PFSK-1 (cell line): ENCODE measurements around the gene KLF9.

ENCODE experiments used
- FOXP2 ChIP-seq: optimal IDR thresholded peaks from 2 replicates; pipeline ENCODE3; 2011; ENCODE audit warnings: borderline replicate concordance, control low read depth, inconsistent platforms; ENCODE audit not compliant: insufficient read depth; ENCODE audit errors: extremely low read length, extremely low read depth
- POLR2AphosphoS5 ChIP-seq: IDR thresholded peaks from 2 replicates; pipeline ENCODE4 v1.6.1; 2012; ENCODE audit warnings: low read depth, mild to moderate bottlenecking, control low read depth, low read length, moderate library complexity
- SIN3A ChIP-seq: IDR thresholded peaks from 2 replicates; pipeline ENCODE4 v1.6.1; 2012; ENCODE audit warnings: mild to moderate bottlenecking, low read length, moderate library complexity, borderline replicate concordance; ENCODE audit not compliant: insufficient read depth
- TAF1 ChIP-seq: IDR thresholded peaks from 2 replicates; pipeline ENCODE4 v1.6.1; 2012; ENCODE audit warnings: low read length, control low read depth, borderline replicate concordance; ENCODE audit not compliant: insufficient read depth
- TF ChIP-seq, protein P1 (sequence below), 2 experiments: IDR thresholded peaks; 2 replicates each; pipeline versions ENCODE4 v1.6.1 to v1.8.0; 2011 to 2012; ENCODE audit warnings: low read depth in 2 of 2, low read length in 2 of 2, control low read depth in 1 of 2, inconsistent platforms in 1 of 2, mild to moderate bottlenecking in 1 of 2, moderate library complexity in 1 of 2; ENCODE audit not compliant: insufficient read depth in 1 of 2

The KLF9 gene

GRCh38 chr9:70421272-70422180, 7.1 kb upstream of the KLF9 start:
- TF ChIP-seq SIN3A = no peak
- TF ChIP-seq, protein P1, sequence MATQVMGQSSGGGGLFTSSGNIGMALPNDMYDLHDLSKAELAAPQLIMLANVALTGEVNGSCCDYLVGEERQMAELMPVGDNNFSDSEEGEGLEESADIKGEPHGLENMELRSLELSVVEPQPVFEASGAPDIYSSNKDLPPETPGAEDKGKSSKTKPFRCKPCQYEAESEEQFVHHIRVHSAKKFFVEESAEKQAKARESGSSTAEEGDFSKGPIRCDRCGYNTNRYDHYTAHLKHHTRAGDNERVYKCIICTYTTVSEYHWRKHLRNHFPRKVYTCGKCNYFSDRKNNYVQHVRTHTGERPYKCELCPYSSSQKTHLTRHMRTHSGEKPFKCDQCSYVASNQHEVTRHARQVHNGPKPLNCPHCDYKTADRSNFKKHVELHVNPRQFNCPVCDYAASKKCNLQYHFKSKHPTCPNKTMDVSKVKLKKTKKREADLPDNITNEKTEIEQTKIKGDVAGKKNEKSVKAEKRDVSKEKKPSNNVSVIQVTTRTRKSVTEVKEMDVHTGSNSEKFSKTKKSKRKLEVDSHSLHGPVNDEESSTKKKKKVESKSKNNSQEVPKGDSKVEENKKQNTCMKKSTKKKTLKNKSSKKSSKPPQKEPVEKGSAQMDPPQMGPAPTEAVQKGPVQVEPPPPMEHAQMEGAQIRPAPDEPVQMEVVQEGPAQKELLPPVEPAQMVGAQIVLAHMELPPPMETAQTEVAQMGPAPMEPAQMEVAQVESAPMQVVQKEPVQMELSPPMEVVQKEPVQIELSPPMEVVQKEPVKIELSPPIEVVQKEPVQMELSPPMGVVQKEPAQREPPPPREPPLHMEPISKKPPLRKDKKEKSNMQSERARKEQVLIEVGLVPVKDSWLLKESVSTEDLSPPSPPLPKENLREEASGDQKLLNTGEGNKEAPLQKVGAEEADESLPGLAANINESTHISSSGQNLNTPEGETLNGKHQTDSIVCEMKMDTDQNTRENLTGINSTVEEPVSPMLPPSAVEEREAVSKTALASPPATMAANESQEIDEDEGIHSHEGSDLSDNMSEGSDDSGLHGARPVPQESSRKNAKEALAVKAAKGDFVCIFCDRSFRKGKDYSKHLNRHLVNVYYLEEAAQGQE (IDR thresholded peaks at IDR 0.05; ENCODE audit: insufficient read depth in 1 of 2, low read depth in 2 of 2, low read length in 2 of 2) = no peak
- no peak for TF ChIP-seq TAF1
- no peak for TF ChIP-seq POLR2AphosphoS5
- no peak for TF ChIP-seq FOXP2

DNA sequence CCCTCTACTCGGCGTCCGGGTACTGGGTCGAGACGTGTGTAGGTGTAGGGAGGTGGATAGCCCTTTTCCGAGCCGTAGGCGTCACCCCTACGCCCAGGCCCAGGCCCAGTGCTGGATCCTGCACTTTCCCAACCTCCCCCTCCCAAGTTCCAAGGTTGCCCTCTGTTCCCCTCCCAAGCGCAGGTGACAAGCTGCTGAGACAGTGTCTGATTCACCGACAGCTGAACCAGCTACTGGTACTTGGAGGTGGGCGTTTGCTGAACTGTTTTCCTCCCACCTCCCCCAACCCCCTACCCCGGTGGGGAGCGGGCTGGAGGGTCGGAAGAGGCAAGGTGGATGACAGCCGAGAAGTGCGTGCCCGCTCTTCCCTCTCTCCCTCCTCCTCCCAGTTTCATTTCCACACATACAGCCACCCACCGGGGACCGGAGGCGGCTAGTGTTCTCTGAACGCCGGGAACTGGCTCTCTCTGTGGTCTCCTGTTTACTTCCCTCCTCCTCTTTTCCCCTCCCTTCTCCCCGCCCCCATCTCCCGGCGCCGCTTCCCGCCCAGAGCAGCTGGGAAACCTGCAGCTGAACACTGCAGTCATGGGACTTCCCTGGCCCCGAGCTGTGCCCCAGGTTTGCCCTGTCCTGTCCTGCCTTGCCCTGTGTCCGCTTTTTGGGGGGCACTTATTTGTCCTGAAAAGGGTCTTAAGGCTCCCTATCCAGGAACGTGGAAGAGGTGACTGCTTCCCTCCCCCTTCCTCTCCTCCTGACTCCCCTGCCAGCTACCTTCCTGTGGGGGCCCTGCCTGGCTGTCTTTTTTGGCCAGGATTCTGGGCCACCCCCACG, 6.2 kb upstream of the KLF9 start:
- TF ChIP-seq, protein P1 (IDR thresholded peaks at IDR 0.05; ENCODE audit: insufficient read depth in 1 of 2, low read depth in 2 of 2, low read length in 2 of 2) = no peak
- TF ChIP-seq SIN3A (peak; percentile 38; the same call in 1 of the 2 replicates), POLR2AphosphoS5 (peak; percentile 30; the same call in 1 of the 2 replicates), TAF1 (0 out of 2 replicates have a peak, but pooled peaks have one; percentile 27), FOXP2 (no peak)

- TF ChIP-seq SIN3A (no peak; the same call in 1 of the 2 replicates), POLR2AphosphoS5 (peak; percentile 88), TAF1 (peak; percentile 50; the same call in 1 of the 2 replicates)
Observed at GRCh38 chr9:70419556-70420440, 5.3 kb upstream of the KLF9 start.

GRCh38 chr9:70418822-70419555, 4.5 kb upstream of the KLF9 start:
- TF ChIP-seq POLR2AphosphoS5 (peak; percentile 42; the same call in 1 of the 2 replicates), SIN3A (no peak; the same call in 1 of the 2 replicates), TAF1 (peak; percentile 64; the same call in 1 of the 2 replicates)

- TF ChIP-seq TAF1 (no peak), POLR2AphosphoS5 (no peak)
Observed at GRCh38 chr9:70415476-70415875, 1.0 kb upstream of the KLF9 start.

DNA sequence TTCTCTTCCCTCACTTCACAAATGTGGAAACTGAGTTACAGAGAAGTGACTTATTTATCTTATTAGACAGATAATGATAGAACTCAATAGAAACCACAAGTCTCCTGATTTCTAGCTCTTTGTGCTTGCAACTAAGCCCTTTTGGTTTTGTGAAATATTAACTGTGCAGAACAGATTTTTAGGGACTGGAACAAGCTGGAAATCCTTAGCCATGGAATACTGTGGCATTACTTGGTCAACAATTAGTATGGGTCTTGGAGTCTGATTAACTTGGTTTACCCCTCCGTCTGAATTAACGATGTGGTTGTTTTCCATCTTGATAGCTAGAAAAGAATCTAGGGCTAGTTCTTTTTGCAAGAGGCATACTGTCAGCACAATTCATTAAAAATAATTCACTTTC, 584 bp upstream of the KLF9 start:
- TF ChIP-seq TAF1 = no peak
- no peak for TF ChIP-seq POLR2AphosphoS5
- no peak for TF ChIP-seq SIN3A
- TF ChIP-seq FOXP2 = no peak
- TF ChIP-seq, protein P1 (IDR thresholded peaks at IDR 0.05; ENCODE audit: insufficient read depth in 1 of 2, low read depth in 2 of 2, low read length in 2 of 2) = no peak
